Stimulated activated CD8-positive, alpha-beta memory T cell treated with anti-CD3 and anti-CD28 coated beads, Interleukin-4, amount 100 ng/mL, for 4 hours (primary cell): ENCODE data around the gene ACSF3.
A peak's percentile ranks its signal among the peaks of the same experiment; 100 is the strongest.
"Not testable (repeated sequence)": the region's sequence is repeated elsewhere in the genome, so short reads cannot be mapped to it uniquely, and the experiment has no call there.

Experiments used
- DNase-seq, 2 donors: peaks; one replicate each; pipeline ENCODE4 v3.0.0-alpha.2; 2020; ENCODE audit warnings: low read depth in 2 of 2, low spot score in 1 of 2

ACSF3 gene

DNA sequence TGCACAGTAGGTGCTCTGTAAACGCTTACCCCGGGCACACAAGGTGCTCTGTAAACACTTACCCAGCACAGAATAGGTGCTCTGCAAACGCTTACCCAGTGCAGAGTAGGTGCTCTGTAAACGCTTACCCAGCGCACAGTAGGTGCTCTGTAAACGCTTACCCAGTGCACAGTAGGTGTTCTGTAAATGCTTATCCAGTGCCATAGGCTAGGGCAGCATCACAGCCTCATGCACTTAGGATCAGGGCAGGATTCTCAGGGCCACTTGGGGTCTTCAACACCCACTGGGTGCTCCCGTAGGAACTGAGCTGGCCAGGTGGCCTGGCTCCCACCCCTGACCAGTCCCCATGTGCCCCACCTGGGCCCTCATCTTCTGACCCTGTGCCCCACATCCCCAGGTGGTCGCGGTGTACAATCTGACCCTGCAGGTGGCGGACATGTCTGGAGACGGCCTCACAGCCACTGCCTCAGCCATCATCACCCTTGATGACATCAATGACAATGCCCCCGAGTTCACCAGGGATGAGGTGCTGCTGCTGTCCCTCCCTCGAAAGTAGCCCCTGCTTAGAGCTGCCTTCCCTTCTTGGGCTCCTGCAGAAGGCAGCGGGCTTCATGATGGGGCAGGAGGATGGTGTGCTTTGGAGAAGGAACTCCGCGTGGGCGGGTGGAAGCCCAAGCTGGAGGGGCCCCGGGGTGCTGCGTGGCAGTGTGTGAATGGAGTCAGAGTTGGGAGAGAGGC, 93.5 kb downstream of the ACSF3 start:
- no peak for DNase-seq

DNA sequence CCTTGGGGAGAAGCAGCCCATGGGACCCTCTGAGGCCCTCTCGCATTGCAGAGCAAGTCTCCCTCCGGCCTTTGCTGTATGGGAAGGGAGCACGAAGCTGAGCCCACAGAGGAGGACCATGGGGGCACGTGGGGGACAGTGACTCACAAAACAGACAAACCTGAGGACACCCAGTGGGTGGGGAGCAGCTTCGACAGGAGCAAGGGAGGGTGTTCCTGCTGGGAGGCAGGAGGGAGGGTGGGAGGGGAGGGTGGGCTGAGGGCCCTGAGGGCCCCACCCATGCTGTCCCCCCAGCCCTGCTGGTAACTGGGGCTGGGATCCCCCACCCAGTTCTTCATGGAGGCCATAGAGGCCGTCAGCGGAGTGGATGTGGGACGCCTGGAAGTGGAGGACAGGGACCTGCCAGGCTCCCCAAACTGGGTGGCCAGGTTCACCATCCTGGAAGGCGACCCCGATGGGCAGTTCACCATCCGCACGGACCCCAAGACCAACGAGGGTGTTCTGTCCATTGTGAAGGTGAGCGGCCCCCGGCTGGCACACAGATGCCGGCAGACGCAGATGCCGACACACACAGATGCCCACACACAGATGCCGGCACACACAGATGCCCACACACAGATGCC, 94.2 kb downstream of the ACSF3 start:
- no peak for DNase-seq

DNA sequence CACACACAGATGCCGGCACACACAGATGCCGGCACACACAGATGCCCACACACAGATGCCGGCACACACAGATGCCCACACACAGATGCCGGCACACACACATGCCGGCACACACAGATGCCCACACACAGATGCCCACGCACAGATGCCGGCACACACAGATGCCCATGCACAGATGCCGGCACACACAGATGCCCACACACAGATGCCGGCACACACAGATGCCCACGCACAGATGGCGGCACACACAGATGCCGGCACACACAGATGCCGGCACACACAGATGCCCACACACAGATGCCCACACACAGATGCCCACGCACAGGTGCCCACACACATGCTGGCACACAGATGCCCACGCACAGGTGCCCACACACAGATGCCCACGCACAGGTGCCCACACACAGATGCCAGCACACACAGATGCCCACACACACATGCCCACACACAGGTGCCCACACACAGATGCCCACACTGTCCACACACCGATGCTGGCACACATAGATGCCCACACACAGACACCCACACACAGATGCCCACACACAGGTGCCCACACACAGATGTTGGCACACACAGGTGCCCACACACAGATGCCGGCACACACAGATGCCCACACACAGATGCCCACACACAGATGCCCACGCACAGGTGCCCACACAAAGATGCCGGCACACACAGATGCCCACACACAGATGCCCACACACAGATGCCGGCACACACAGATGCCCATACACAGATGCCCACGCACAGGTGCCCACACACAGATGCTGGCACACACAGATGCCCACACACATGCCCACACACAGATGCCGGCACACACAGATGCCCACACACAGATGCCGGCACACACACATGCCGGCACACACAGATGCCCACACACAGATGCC, 95.1 kb downstream of the ACSF3 start:
- DNase-seq, result not testable (repeated sequence)

DNA sequence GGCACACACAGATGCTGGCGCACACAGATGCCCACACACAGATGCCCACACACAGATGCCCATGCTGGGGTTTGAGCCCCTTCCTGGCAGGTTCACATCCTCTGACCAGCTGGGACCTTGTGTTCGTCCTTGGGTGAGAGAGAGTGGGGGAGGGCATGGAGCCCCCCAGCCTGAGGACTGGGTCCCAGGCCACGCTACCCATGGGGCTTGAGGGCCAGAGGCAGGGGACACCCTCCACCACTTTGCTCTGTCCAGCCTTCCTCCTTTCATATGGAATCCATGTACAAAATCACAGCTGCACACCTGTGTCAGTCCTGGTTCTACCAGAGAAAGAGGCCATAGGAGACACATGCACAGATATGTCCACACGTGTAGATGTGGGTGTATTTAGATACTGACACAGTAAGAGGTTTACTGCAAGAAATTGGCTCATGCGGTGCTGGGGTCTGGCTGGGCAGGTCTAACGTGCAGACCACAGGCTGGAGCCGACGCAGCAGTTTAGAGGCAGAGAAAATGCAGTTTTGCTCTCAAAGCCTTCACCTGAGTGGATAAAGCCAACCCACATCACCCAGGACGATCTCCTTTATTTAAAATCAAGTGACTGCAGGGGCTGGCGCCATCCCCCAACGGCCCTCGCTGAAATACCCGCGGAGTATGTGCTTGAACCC, 95.8 kb downstream of the ACSF3 start:
- DNase-seq, result no peak

DNA sequence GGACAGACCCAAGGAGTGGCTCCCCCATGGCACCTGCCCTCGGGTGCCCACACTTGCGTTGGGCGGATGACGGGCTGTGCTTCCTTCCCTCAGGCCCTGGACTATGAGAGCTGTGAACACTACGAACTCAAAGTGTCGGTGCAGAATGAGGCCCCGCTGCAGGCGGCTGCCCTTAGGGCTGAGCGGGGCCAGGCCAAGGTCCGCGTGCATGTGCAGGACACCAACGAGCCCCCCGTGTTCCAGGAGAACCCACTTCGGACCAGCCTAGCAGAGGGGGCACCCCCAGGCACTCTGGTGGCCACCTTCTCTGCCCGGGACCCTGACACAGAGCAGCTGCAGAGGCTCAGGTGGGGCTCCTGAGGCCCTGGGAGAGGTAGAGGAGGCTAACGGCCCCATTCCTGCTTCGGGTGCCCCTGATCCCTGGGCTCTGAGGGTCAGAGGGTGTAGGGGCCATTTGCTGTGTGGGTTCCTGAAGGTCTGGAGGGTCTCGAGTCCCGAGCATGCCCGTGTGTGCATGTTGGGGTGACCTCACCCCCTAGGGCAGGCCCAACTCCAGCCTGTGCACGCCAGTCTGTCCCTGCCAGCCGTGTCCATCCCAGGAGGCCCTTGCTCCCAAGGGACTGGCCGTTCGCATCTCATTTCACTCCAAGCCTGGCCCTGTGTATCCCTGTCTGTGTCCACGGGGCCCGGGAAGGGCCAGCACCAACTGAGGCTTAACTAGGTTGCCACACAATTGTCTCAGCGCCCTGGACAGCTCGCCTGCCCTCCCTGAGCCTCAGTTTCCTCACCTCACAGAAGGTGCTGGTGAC, 96.7 kb downstream of the ACSF3 start:
- no peak for DNase-seq

DNA sequence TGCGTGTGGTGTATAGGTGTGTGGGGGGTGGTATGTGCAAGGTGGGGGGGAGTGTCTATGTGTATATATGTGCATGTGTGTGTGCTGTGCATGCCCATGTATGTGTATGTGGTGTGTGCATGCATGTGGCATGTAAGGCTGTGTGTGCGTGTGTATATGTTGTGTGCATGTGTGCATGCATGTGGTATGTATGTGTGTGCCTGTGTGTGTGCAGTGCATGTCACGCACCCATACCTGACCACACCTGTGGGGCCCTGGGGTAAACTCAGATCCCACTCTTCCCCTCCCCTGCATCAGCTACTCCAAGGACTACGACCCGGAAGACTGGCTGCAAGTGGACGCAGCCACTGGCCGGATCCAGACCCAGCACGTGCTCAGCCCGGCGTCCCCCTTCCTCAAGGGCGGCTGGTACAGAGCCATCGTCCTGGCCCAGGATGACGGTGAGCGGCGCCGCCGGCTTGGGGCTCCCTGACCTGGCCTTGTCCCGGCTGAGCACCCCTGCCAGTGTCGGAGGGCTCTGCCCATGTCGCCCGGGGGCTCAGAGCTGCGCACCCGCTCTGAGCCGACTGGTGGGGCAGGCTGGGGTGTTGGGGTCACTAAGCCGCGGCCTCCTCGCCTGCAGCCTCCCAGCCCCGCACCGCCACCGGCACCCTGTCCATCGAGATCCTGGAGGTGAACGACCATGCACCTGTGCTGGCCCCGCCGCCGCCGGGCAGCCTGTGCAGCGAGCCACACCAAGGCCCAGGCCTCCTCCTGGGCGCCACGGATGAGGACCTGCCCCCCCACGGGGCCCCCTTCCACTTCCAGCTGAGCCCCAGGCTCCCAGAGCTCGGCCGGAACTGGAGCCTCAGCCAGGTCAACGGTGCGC, 97.6 kb downstream of the ACSF3 start:
- DNase-seq, result no peak

DNA sequence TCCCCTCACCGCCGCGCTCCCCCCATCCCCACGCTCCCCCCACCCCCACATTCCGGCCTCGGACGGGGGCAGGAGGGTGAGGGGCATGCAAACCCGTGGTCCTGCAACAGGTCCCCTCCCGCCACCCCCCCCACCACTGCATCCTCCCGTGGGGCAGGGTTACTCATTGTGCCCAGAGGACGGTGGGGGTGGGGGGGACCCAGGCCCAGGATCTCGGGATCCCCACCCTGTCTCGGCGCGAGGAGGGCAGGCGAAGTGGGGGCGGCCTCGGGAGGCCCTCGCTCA, 98.2 kb downstream of the ACSF3 start:
- no peak for DNase-seq

DNA sequence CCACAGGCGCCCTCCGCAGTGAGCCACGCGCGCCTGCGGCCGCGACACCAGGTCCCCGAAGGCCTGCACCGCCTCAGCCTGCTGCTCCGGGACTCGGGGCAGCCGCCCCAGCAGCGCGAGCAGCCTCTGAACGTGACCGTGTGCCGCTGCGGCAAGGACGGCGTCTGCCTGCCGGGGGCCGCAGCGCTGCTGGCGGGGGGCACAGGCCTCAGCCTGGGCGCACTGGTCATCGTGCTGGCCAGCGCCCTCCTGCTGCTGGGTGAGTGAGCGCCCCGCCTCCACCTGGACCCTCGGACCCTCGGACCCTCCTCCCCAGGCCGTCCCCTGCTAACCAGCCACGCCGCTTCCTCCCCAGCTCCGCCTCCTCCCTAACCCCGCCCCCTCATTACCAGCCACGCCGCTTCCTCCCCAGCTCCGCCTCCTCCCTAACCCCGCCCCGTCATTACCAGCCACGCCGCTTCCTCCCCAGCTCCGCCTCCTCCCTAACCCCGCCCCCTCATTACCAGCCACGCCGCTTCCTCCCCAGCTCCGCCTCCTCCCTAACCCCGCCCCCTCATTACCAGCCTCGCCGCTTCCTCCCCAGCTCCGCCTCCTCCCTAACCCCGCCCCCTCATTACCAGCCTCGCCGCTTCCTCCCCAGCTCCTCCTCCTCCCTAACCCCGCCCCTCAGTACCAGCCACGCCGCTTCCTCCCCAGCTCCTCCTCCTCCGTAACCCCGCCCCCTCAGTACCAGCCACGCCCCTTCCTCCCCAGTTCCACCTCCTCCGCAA, 98.7 kb downstream of the ACSF3 start:
- peak in 1 of 2 donors; percentile 73 for DNase-seq

DNA sequence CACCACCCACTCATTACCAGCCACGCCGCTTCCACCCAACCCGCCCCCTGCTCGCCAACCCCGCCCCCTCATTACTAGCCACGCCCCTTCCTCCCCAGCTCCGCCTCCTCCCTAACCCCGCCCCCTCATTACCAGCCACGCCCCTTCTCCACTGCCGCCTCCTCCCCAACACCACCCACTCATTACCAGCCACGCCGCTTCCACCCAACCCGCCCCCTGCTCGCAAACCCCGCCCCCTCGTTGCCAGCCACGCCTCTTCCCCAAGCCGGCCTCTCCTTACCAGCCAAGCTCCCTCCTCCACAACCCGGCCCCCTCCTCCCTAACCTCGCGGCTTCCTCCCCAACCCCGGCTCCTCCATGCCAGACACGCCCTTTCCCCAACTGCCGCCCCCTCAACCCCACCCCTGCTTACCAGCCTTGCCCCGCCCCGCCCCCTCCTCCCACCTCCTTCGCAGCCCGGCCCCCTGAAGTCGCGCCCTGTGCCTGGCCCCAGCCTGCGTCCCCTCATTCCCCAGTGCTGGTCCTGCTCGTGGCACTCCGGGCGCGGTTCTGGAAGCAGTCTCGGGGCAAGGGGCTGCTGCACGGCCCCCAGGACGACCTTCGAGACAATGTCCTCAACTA, 99.4 kb downstream of the ACSF3 start:
- DNase-seq, result peak; percentile 38 to 40

DNA sequence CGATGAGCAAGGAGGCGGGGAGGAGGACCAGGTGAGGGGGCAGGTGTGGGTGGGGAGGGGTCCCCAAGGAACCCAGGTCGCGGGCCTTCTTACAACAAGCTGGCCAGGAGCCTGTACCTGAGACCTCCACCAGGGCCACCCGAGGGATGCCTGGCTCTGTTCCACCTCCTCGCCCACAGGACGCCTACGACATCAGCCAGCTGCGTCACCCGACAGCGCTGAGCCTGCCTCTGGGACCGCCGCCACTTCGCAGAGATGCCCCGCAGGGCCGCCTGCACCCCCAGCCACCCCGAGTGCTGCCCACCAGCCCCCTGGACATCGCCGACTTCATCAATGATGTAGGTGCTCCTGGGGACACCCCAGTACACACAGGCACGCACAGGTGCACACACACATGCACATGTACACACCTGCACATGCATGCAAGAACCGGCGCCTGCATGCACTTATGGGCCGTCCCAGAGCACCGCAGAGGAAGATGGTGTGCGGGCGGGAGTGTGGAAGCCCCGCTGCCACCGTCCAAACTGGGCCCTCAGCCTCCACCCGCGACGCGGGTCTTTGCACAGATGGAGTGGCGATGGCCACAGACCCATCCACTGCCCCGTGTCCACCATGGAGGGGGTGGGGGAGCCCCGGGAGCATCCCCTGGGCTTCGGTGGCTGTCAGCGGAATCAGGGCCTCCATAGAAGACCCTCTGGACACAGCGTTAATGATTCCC, 100.1 kb downstream of the ACSF3 start:
- DNase-seq, result no peak

DNA sequence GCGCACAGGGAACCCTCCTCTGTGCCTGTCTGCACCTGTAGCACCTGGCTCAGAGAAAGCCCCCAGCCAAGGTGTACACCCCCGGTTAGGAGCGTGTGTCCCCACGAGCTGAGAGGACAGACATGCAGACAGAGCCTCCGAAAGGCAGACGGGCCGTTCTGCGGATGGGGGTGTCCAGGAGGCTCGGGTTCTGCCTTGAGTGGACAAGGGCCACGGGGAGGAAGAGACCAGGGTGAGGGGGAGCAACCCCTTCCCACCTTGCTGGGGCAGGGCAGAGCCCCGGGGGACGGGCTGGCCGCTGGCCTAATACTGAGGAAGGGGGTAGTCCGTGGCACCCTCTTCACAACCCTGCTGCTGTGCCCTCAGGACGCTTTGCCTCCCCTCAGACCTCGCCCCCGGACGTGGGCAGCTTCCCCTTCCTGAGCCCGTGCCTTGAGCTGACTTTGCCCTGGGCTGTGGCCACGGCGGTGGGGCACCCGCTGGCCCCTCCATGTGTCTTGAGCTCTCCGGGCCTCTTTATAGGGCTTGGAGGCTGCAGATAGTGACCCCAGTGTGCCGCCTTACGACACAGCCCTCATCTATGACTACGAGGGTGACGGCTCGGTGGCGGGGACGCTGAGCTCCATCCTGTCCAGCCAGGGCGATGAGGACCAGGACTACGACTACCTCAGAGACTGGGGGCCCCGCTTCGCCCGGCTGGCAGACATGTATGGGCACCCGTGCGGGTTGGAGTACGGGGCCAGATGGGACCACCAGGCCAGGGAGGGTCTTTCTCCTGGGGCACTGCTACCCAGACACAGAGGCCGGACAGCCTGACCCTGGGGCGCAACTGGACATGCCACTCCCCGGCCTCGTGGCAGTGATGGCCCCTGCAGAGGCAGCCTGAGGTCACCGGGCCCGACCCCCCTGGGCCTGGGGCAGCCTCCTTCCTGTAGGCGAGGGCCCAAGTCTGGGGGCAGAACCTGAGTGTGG, 101.0 kb downstream of the ACSF3 start:
- DNase-seq, result no peak

DNA sequence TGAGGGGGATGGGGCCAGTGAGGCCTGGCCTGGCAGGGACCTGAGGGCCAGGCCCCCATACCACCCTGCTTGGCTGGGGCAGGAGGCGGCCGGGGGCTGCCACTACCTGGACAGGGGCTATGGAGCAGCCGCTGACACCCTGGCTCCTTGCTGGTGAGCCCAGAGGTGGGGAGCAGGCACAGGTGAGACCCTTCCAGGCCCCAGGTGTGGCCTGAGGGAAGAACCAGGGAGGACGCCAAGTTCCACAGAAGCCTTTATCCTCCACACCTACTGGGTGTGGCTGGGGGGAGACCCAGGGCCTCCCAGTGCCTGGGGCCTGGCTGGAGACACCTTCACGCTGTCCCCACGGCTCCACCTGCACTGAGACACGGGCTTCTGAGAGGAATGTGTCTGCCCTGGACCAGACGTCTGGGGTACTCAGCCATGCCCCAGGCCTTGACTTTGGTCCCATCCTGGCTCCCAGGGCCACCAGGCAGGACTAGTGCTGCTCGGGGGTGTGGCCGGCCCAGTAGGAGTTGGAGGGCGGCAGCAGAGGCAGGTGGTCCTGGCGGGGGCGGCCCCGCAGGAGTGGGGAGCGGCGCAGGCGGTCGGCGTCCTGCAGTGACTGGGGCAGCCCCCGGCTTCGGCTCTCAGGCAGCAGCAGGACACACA, 102.0 kb downstream of the ACSF3 start:
- no peak for DNase-seq

DNA sequence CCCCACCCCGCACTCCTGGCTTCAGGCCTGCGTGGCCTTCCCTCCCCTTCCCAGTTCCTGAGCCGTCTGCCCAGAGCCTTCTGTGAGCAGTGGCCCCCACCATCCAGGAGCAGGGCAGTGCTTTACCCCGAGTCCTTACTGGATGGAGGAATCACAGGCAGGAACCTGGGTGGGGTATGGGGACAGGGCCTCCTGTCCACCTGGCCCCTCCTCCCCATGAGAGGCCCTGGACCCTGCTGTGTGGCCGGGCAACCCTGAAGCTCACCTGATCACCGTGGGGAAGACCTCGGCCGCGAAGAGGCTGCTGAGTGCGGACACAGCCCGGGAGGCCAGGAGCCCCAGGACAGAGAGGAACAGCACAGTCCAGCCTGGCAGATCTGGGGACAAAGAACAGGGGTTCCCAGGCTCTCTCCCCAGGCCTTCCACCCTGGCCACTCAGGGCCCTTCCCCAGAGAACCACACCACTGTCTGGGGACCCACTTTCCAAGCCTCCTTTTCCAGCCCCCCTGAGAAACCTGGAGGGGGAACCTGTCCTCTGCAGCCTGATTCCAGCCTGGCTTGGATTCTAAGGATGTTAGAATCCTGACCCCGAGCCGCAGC, 103.5 kb downstream of the ACSF3 start:
- no peak for DNase-seq

DNA sequence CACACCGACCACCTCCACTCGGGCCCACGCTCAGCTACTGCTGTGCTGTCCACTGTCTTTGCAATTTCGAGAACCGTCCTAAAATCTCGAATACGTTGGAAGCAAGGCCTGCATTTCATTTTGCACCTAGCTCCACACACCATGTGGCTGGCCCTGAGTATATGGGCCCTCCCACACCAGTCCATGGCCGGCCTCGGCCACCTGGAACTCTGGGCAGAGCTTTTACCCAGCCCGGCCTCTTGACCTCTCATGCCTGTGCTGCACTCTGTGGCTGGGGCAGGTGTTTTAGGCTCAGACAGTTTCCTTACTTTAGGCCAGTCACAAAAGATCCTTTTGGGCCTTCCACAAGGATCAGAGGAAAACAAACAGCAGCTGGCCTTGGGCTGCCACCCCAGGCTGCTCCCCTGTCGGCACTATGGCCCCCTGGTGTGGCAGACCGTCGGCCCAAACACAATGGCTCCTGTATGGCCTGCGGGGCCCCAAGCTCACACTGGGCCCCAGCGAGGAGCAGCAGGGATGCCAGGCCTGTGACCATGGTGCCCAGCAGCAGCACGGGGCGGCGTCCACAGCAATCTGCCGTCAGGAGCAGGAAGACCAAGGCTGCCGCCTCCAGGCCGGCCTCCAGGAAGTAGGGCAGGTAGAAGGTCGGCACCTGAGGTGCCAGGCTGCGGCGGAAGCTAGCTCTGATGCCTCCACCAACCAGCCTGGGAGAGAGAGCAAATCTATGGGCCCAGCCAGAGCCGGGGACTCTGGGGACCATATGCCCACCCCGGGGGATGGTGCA, 104.2 kb downstream of the ACSF3 start:
- no peak for DNase-seq
